HepG2 (cell line): ENCODE results near the gene KRT17. TPM values are rescaled to one million over a fixed set of nuclear protein-coding genes. Genes with fewer than 3 reads are reported as not detected.

ENCODE experiments used
- ATAC-seq: fragments of 200-7000 bp; cut with Tn5 transposase; 3 replicates; pipeline ENCODE4 v1.9.1; 2020; ENCODE audit warnings: mild to moderate bottlenecking, moderate library complexity
- BruUV-seq: library from RNA; stranded (reverse); fragments of 400-500 nt; replicated peaks from 2 replicates; lab custom pipeline; 2021; lab: Mats Ljungman, UMichigan
- CTCF ChIA-PET: fragments of 300-600 bp; formaldehyde crosslinking; extraction: SDS; loops from one replicate; lab custom pipeline; 2021; ENCODE audit warnings: low total read pairs, inconsistent platforms, low intra/inter-chr PET ratio; lab: Yijun Ruan, JAX
- POLR2A ChIA-PET: fragments of 350-600 bp; sonication (Branson Sonifier 250); formaldehyde crosslinking; loops from one replicate; lab custom pipeline; 2020; ENCODE audit warnings: antibody characterized with exemption, inconsistent platforms; lab: Yijun Ruan, JAX
- DNase-seq: peaks from one replicate; pipeline ENCODE4 v3.0.0-alpha.2; 2015; ENCODE audit warnings: low spot score
- FAIRE-seq: peaks from 3 replicates; lab custom pipeline; 2011; peaks lifted over from hg19 to GRCh38; lab: Jason Lieb, UNC
- H2AFZ ChIP-seq: one replicate; pipeline ENCODE4 v1.6.1; 2011; ENCODE audit warnings: low read length, inconsistent platforms
- H3K27ac ChIP-seq: fragments of 300-600 bp; 3 replicates; pipeline ENCODE4 v1.8.0; 2011; ENCODE audit warnings: mixed run types, mild to moderate bottlenecking, mixed read lengths, low read length, inconsistent platforms; ENCODE audit not compliant: insufficient read depth; ENCODE audit errors: extremely low read length
- H3K27me3 ChIP-seq, 2 experiments: fragments of 200-600 bp in 1 of 2; 2 replicates in 1 of 2; 3 replicates in 1 of 2; pipeline versions ENCODE4 v1.6.0 to v1.8.0; 2011; ENCODE audit warnings: low read length in 2 of 2, mild to moderate bottlenecking in 2 of 2, moderate library complexity in 2 of 2, inconsistent platforms in 1 of 2; ENCODE audit not compliant: insufficient read depth in 2 of 2, control insufficient read depth in 1 of 2
- H3K36me3 ChIP-seq, 2 experiments: fragments of 200-600 bp in 1 of 2; replicated peaks in 1 of 2; 2 replicates in 1 of 2; 3 replicates in 1 of 2; pipeline versions ENCODE4 v1.5.1 to v1.8.0; 2011; ENCODE audit warnings: low read length in 2 of 2, inconsistent platforms in 1 of 2; ENCODE audit not compliant: insufficient read depth in 2 of 2, control insufficient read depth in 1 of 2
- H3K4me1 ChIP-seq: 2 replicates; pipeline ENCODE4 v1.5.1; 2012; ENCODE audit warnings: low read length, inconsistent platforms; ENCODE audit not compliant: insufficient read depth
- H3K4me2 ChIP-seq: 2 replicates; pipeline ENCODE4 v1.6.0; 2011; ENCODE audit warnings: low read depth, low read length, inconsistent platforms
- H3K4me3 ChIP-seq, 3 experiments: fragments of 200-600 bp in 1 of 3; sonication (generic), shearing (Covaris generic) in 1 of 3; replicated peaks in 1 of 3; 2 replicates each; pipeline ENCODE4 v1.5.1; 2011 to 2016; ENCODE audit warnings: low read length in 3 of 3, inconsistent platforms in 2 of 3, low read depth in 2 of 3, mild to moderate bottlenecking in 2 of 3, control low read depth in 1 of 3, mixed read lengths in 1 of 3; ENCODE audit not compliant: insufficient read depth in 1 of 3
- H3K79me2 ChIP-seq: one replicate; pipeline ENCODE4 v1.6.1; 2011; ENCODE audit warnings: low read length, inconsistent platforms; ENCODE audit not compliant: insufficient read depth
- H3K9ac ChIP-seq: 2 replicates; pipeline ENCODE4 v1.6.0; 2011; ENCODE audit warnings: mild to moderate bottlenecking, low read depth, low read length, inconsistent platforms; ENCODE audit not compliant: insufficient read depth
- H3K9me3 ChIP-seq: 2 replicates; pipeline ENCODE4 v1.5.1; 2012; ENCODE audit warnings: mild to moderate bottlenecking, low read length
- H4K20me1 ChIP-seq: 2 replicates; pipeline ENCODE4 v1.6.0; 2011; ENCODE audit warnings: inconsistent platforms, mild to moderate bottlenecking, low read length, moderate library complexity; ENCODE audit not compliant: insufficient read depth
- HOMEZ ChIP-seq: IDR thresholded peaks from 2 replicates; pipeline ENCODE4 v1.6.1; 2016; ENCODE audit warnings: low read depth
- SIX4 ChIP-seq: sonication (generic); formaldehyde crosslinking; IDR thresholded peaks from 2 replicates; pipeline ENCODE4 v1.4.0; 2020; ENCODE audit warnings: missing genetic modification reagents
- SKIL ChIP-seq: sonication (generic); formaldehyde crosslinking; IDR thresholded peaks from 2 replicates; pipeline ENCODE4 v1.8.0; 2022; ENCODE audit warnings: missing genetic modification reagents, mild to moderate bottlenecking, moderate library complexity, borderline replicate concordance
- ZNF772 ChIP-seq: sonication (generic); formaldehyde crosslinking; IDR thresholded peaks from 2 replicates; pipeline ENCODE4 v1.5.0; 2020; ENCODE audit warnings: mild to moderate bottlenecking, missing genetic modification reagents
- WGBS: methylation state at CpG from one replicate; pipeline ENCODE4 v1.1.6; 2017; ENCODE audit warnings: low lambda C conversion rate; 5-methylcytosine and 5-hydroxymethylcytosine counted together
- in situ Hi-C: cut with HindIII; loops from 2 replicates; pipeline ENCODE4 v1.10.0; 2017; ENCODE audit warnings: low pct_unique_long_range_greater_than_20kb; ENCODE audit not compliant: extremely low pct_ligation_motif_present
- intact Hi-C: fragments of 100-400 bp; cut with micrococcal nuclease; formaldehyde crosslinking; loops from one replicate; pipeline ENCODE4 v1.10.0; 2022; ENCODE audit not compliant: unreplicated experiment
- polyA plus RNA-seq, 8 experiments: library from polyadenylated mRNA; depleted of rRNA in 3 of 8; stranded (reverse) in 7 of 8; unstranded in 1 of 8; fragments of >200 nt; fragmentation: Illumina TruSeq in 4 of 8; extraction: Trizol in 4 of 8; gene quantifications; 2 replicates each; pipeline versions ENCODE4 v1.2.1 to v1.2.3, GENCODE V29; 2011 to 2016; ENCODE audit warnings: low read depth in 4 of 8, missing spikeins in 1 of 8, mixed read lengths in 1 of 8; ENCODE audit not compliant: insufficient read depth in 1 of 8
- total RNA-seq, 5 experiments: library from RNA; depleted of rRNA; stranded (reverse); fragments of >200 nt; fragmentation: Illumina TruSeq; extraction: Trizol; gene quantifications; 2 replicates each; pipeline ENCODE4 v1.2.3, GENCODE V29; 2016; ENCODE audit warnings: low read depth in 1 of 5
- TF ChIP-seq, protein P1 (sequence below): sonication (generic); formaldehyde crosslinking; IDR thresholded peaks from 2 replicates; pipeline ENCODE4 v1.4.0; 2020; ENCODE audit warnings: low read depth, mild to moderate bottlenecking, missing genetic modification reagents

Gene KRT17
- total and polyA plus RNA-seq, 2 of the 13 experiments (the other 11 are each of a cell fraction or from before 2014, with no cell fraction given): 0.38 to 0.82 TPM

- H4K20me1 ChIP-seq: no peaks in the 10 kb centered on the region
- no peaks in the 10 kb centered on the region for H3K9me3 ChIP-seq
- intact Hi-C loops (no loop called here), in situ Hi-C loops (no loop called here)
- ATAC-seq (no peak), FAIRE-seq (no peak), DNase-seq (no peak)
- H3K36me3 ChIP-seq: no peaks in the 10 kb centered on the region
- H3K79me2 ChIP-seq: no peaks in the 10 kb centered on the region
- H3K27ac ChIP-seq: no peak overlapping the region
- no peak overlapping the region for H3K4me2 ChIP-seq
- 52% methylated on average over 16 of the region's 16 CpGs for WGBS
- H3K4me3 ChIP-seq: no peak overlapping the region
- TF ChIP-seq SKIL (CRISPR knock-in tag) (no peak), SIX4 (CRISPR knock-in tag) (no peak), ZNF772 (CRISPR knock-in tag) (no peak), HOMEZ (CRISPR knock-in tag) (no peak)
- TF ChIP-seq, protein P1, sequence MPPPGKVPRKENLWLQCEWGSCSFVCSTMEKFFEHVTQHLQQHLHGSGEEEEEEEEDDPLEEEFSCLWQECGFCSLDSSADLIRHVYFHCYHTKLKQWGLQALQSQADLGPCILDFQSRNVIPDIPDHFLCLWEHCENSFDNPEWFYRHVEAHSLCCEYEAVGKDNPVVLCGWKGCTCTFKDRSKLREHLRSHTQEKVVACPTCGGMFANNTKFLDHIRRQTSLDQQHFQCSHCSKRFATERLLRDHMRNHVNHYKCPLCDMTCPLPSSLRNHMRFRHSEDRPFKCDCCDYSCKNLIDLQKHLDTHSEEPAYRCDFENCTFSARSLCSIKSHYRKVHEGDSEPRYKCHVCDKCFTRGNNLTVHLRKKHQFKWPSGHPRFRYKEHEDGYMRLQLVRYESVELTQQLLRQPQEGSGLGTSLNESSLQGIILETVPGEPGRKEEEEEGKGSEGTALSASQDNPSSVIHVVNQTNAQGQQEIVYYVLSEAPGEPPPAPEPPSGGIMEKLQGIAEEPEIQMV (CRISPR knock-in tag): no peak
- H3K27me3 ChIP-seq: peaks cover 25 to 72% of the 10 kb centered on the region in 2 experiments
- POLR2A ChIA-PET: no interaction called here
- CTCF ChIA-PET: no interaction called here
- H3K4me1 ChIP-seq: no peaks in the 10 kb centered on the region
- H2AFZ ChIP-seq: no peak overlapping the region
- H3K9ac ChIP-seq: no peak overlapping the region
- BruUV-seq: no TSS peak
Measured at GRCh38 chr17:41657176-41657754, 32.9 kb upstream of the KRT17 start.
